SU-DHL-6 (cell line): ENCODE measurements around the gene EPSTI1.

ENCODE experiments used
- H2AFZ ChIP-seq: fragments of 200-600 bp; sonication (generic); 2 replicates; pipeline ENCODE4 v1.6.1; 2014; ENCODE audit warnings: low read depth, mild to moderate bottlenecking, moderate library complexity, mixed read lengths, antibody characterized with exemption, low read length; ENCODE audit not compliant: severe bottlenecking
- H3F3A ChIP-seq: fragments of 200-600 bp; shearing (Covaris generic); 2 replicates; pipeline ENCODE4 v1.6.0; 2016; ENCODE audit warnings: antibody characterized with exemption, mild to moderate bottlenecking; ENCODE audit not compliant: insufficient read depth
- H3K27ac ChIP-seq: fragments of 200-600 bp; sonication (generic); 2 replicates; pipeline ENCODE4 v1.5.1; 2016; ENCODE audit warnings: low read depth, mild to moderate bottlenecking, low read length, moderate library complexity, mixed read lengths
- H3K27me3 ChIP-seq: fragments of 200-600 bp; sonication (generic), shearing (Covaris generic); 2 replicates; pipeline ENCODE4 v1.6.0; 2014; ENCODE audit warnings: mild to moderate bottlenecking, low read length
- H3K36me3 ChIP-seq: fragments of 200-600 bp; sonication (generic); 2 replicates; pipeline ENCODE4 v1.6.1; 2014; ENCODE audit warnings: mild to moderate bottlenecking, low read length, mixed read lengths
- H3K4me2 ChIP-seq: fragments of 300-600, 200-600 bp; shearing (Covaris generic), sonication (generic); 2 replicates; pipeline ENCODE4 v1.6.0; 2014; ENCODE audit warnings: low read length, low read depth, mild to moderate bottlenecking; ENCODE audit not compliant: poor library complexity, severe bottlenecking
- H3K4me3 ChIP-seq: fragments of 200-600 bp; sonication (generic); 2 replicates; pipeline ENCODE4 v1.5.1; 2014; ENCODE audit warnings: antibody characterized with exemption, low read length, mild to moderate bottlenecking, mixed read lengths; ENCODE audit not compliant: insufficient read depth, poor library complexity, severe bottlenecking
- H3K79me2 ChIP-seq: fragments of 200-600 bp; sonication (generic); 2 replicates; pipeline ENCODE4 v1.6.1; 2014; ENCODE audit warnings: mild to moderate bottlenecking, low read length, moderate library complexity; ENCODE audit not compliant: insufficient read depth
- H3K9ac ChIP-seq: fragments of 200-600 bp; sonication (generic); 2 replicates; pipeline ENCODE4 v1.7.0; 2014; ENCODE audit warnings: mild to moderate bottlenecking, low read length
- H3K9me2 ChIP-seq: fragments of 200-600 bp; sonication (generic); replicated peaks from 2 replicates; pipeline ENCODE4 v1.6.1; 2014; ENCODE audit warnings: low read length; ENCODE audit not compliant: insufficient read depth
- H3K9me3 ChIP-seq: fragments of 200-600 bp; sonication (generic); 2 replicates; pipeline ENCODE4 v1.6.1; 2014; ENCODE audit warnings: low read length, mixed read lengths; ENCODE audit not compliant: insufficient read depth
- H4K20me1 ChIP-seq: fragments of 200-600 bp; sonication (generic); 2 replicates; pipeline ENCODE4 v1.6.1; 2014; ENCODE audit warnings: low read depth, mild to moderate bottlenecking, antibody characterized with exemption, low read length, moderate library complexity, mixed read lengths
- CTCF ChIP-seq: fragments of 200-600 bp; sonication (generic); IDR thresholded peaks from one replicate; pipeline ENCODE4 v1.5.1; 2017; ENCODE audit warnings: antibody characterized with exemption, mild to moderate bottlenecking, low read length, moderate library complexity; ENCODE audit not compliant: insufficient read depth, poor library complexity, severe bottlenecking
- EZH2phosphoT487 ChIP-seq: fragments of 200-600 bp; sonication (generic), shearing (Covaris generic); conservative IDR thresholded peaks from 2 replicates; pipeline ENCODE4 v1.6.1; 2018; ENCODE audit warnings: mild to moderate bottlenecking, antibody characterized with exemption, low read length, moderate library complexity, mixed read lengths

Gene EPSTI1

DNA sequence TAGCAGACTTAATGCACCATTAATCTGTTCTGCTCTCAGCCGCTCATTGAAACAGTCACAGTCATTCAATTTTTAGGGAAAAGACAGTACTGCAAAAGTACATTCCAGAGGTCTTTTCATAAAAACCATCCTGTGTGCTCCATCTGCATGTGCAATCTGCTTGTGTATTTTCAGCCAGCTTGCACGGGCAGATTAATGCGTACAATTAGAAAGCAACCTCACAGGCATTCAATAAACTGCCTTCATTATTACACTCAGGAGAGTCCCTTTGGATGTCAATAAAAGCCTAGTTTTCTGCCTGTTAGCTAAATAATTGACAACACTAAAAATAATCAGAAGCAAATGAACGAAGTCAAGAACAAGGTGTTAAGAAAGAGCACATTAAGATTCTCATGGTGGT is 41.9 kb downstream of the EPSTI1 start:
- Histone ChIP-seq H4K20me1 (no peaks in the 10 kb centered on the region), H3K9me3 (no peaks in the 10 kb centered on the region), H3K4me2 (no peak overlapping the region), H3K27ac (no peak overlapping the region), H3K9ac (no peak overlapping the region), H2AFZ (no peak overlapping the region), H3K4me3 (no peak overlapping the region), H3K79me2 (no peaks in the 10 kb centered on the region), H3F3A (no peaks in the 10 kb centered on the region), H3K27me3 (no peaks in the 10 kb centered on the region), H3K9me2 (no peaks in the 10 kb centered on the region), H3K36me3 (no peaks in the 10 kb centered on the region)
- no peak for TF ChIP-seq CTCF
- no peak for TF ChIP-seq EZH2phosphoT487

- Histone ChIP-seq H3K36me3 (no peaks in the 10 kb centered on the region), H2AFZ (no peak overlapping the region), H3F3A (no peaks in the 10 kb centered on the region), H3K79me2 (no peaks in the 10 kb centered on the region), H4K20me1 (no peaks in the 10 kb centered on the region), H3K9me3 (no peaks in the 10 kb centered on the region), H3K9me2 (no peaks in the 10 kb centered on the region), H3K9ac (no peak overlapping the region), H3K4me2 (no peak overlapping the region), H3K27ac (no peak overlapping the region), H3K4me3 (no peak overlapping the region), H3K27me3 (no peaks in the 10 kb centered on the region)
- no peak for TF ChIP-seq EZH2phosphoT487
- TF ChIP-seq CTCF = no peak
Observed at GRCh38 chr13:42947925-42948324, 44.1 kb downstream of the EPSTI1 start.

DNA sequence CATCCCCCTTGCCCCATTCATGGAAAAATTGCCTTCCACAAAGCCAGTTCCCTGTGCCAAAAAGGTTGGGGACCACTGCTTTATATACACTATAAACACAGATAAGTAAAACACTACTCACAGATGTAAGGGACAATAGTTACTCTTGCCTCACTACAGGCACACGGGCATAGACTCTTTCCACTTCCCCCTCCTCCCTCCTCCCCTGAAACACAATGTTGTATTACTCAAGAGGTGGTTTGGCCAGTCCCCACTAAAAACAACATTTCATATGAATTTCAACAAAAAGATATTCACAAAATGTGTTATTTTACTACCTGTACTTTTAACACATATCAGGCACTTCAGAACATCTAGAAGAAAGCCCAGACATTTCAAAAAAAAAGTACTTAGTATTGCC is 45.1 kb downstream of the EPSTI1 start:
- no peak for TF ChIP-seq EZH2phosphoT487
- no peak for TF ChIP-seq CTCF
- Histone ChIP-seq H3K79me2 (no peaks in the 10 kb centered on the region), H2AFZ (no peak overlapping the region), H3K27me3 (no peaks in the 10 kb centered on the region), H3K4me2 (no peak overlapping the region), H3K4me3 (no peak overlapping the region), H3K9me2 (no peaks in the 10 kb centered on the region), H3K27ac (no peak overlapping the region), H3K9ac (no peak overlapping the region), H3F3A (no peaks in the 10 kb centered on the region), H3K36me3 (no peaks in the 10 kb centered on the region), H3K9me3 (no peaks in the 10 kb centered on the region), H4K20me1 (no peaks in the 10 kb centered on the region; the same call in 1 of the 2 replicates)
